NAMALWA (cell line): Measurements from ENCODE around the gene ADK.
"Not testable (repeated sequence)": the region's sequence is repeated elsewhere in the genome, so short reads cannot be mapped to it uniquely, and the experiment has no call there.

ENCODE experiments used
- DNase-seq: peaks from one replicate; pipeline ENCODE4 v3.0.0-alpha.2; 2015; ENCODE audit warnings: low spot score

Gene ADK

DNA sequence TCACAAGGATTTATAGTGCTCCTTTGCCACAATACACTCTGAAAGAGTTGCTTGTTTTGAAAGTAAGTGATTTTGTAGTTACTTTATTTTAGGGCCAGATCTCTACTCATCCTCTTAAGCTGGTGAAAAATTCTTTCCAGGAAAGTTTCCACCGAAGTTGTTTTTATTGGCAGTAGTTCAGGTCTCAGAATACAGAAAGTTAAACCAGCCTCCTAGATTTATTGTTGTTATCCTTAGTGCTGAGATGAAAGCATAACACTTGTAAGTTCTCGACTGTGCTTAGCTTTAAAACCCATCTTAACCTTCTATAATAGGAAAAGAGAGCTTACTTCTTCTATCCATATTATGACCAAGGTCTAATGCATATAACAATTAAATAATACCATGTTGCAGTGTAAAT lies 5.9 kb upstream of the ADK start:
- no peak for DNase-seq

DNA sequence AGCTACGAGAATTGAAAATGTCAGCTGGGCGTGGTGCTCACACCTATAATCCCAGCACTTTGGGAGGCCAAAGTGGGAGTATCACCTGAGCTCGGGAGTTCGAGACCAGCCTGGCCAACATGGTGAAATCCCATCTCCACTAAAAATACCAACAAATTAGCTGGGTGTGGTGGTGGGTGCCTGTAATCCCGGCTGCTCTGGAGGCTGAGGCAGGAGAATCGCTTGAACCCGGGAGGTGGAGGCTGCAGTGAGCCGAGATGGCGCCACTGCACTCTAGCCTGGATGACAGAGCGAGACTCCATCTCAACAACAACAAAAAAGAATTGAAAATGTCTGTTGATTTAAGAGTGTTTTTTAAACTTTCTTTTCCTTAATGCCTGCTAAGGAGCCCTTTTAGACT lies 4.0 kb upstream of the ADK start:
- not testable (repeated sequence) for DNase-seq

DNA sequence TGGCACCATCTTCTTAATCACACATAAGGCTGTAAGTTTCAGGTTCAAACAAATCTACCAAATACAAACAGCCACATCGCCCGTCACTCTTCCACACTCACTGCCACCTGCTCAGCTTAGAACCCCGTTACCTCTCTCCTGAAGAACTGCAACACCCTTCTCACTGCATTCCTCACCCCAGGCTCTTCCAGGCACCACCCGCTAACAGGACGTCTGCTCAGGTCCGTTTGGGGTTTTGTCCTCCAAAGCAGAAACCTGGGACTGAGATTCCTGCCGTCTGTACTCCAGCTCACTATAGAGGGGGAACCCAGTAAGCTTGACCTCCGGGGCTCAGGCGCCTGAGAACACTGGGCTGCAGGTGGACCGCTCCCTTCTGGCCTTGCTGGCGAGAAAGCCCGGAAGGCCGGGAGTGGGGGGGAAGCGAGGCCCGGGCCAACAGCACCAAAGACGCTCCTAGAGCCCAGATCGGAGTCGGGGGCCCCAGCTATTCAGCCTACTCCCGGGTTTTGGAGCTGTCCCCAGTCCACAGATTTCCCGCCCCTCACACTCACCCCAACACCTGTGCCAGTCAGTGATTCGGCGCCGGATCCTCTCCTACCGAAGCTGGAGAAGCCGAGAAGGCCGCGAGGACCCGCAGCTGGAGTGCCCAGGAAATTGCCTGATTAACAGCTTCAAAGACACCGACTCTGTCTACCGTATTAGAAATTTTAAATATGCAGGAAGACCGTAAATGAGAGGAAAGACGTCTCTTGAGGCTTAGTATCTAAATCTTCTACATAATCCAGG lies 624 bp upstream of the ADK start, which contains the start of gene AP3M1:
TSS of gene AP3M1 (minus strand) at position 625 of the 786 bp plus-strand sequence. CDS start 12,449 bp downstream, outside the sequence.
- DNase-seq = no peak

DNA sequence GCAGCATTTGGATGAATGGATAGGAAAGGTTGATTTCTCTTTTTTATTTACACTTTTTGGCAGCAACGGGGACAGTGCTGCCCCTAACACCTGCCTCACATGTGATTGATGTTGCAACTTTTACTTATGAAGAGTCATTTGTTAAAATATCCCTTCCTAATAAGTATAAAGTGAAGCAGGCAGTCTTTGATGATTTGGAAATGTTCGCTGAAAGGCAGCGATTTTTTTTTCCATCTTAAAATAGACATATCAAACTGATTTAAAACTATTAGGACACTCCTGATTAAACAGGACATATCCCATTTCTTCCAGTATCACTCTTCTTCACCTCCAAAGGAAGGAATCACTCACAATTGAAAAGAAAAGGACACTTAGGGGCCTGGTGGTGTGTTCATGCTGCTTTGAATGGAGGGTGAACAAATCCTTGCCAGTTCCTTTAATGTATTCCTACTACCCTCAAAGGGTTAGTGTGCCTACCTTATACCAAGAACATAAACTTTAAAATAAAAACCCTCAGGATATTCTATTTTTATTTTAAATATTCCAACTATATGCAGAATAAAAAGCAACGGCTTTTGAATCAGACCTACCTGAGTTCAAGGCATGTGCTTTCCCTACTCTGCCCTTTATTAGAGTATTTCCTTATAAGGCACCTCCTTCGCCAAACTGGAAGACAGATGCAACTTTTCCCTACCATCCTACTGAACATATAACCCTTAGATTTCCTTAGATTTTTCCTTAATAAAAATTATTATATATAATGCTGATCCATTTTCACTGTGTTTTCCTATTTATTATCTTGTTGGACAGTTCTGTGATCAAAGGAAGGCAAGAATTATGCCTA lies 1.1 kb downstream of the ADK start:
- DNase-seq = peak; percentile 7

DNA sequence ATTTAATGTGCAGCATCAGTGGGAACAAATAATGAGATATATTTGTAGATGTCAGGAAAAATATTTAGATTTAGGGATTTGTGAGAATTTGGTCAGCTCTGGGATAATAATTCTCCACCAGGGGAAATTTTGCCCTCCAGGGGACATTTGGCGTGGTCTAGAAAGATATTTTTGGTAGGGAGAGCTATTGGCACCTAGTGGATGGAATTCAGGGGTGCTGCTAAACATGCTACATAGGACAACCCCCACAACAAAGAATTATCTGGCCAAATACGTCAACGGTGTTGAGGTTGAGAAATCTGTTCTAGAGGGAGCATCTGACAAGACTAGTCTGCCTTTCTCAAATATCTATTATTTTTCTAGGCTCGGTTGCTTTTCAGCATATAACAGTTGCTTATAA lies 2.1 kb downstream of the ADK start:
- peak; percentile 7 for DNase-seq

DNA sequence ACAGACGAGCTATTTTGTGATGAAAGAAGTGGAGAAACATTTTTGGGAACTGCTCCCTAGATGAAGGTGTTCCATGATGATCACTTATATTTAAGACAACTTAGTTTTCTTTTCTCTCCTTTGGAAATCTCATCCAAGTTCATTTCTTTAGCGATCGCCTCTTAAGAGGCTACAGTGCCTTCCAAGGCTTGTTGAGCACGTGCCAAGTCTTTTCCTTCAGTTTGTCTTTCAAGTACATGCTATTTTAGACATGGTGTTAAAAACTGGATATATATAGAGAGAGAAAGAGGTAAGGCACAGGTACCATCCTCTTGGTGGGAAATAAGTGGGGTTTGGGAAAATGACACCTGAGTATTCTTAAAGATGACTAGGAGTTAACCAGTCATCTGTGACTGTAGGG lies 2.7 kb downstream of the ADK start:
- DNase-seq = no peak

DNA sequence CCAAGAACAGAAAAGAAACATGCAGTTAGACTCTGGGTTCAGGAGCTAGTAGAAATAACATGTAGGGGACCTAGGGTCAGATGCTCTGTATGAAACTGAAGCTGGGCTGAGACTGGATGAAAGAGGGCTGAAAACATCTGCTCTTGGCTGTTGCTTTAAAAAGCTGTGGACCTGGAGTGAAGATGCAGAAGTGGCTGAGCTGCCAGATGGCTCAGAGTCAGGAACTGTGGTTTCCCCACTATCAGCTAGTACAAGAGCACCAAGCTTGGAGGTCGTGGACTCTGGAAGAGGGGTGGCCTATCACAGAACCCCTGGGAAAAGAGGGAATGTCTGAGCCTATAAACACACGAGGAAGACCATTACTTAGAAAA lies 5.9 kb downstream of the ADK start:
- DNase-seq = no peak

DNA sequence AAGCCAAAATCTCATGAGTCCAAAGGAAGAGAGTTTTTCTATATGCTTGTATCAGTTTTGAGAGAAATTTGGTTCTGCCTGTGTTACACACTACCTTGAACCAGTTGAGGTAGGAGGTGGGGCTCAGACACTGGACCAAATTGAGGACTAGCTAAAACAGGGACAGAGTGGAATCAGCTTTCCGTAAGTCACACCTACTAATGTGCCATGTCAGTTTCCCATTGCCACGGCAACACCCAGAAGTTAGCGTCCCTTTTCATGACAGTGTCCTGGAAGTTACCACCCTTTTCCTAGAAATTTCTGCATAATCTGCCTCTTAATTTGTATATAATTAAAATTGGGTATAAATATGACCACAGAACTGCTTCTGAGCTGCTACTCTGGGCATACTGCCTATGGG lies 9.0 kb downstream of the ADK start:
- DNase-seq = no peak

DNA sequence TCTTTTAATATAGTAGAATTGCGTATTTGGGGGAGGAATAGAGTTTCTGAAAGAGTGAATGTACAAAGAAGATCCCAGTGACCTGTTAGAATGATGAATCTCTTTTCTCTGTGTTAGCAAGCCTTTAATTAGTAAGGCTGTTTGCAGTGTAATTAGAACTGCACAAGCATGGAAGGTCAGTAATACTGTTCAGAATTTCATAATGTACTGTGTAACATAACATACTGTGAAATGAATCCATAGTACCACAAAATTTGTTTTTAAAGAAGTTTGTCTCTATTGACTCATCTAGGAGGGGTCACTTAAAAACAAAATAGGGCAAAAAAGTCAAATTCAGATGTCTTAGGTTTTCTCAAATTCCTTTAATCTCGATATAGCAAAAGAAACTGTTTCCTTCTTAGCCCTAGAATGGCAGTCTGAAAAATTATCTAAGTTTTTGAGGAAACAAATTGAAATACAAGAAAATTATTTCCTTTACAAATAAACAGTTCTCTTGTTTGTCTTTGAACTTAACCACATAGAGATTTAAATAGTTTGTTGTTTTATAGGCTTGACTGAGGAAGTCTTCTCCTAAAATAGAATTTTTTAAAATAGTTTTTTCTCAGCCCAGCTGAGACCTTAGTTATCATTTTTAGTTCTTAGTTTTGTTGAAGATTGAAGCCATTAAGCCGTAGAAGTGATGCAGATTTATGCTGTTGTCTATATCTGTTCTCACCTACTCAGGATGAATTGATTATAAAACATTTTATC lies 12.5 kb downstream of the ADK start:
- no peak for DNase-seq

DNA sequence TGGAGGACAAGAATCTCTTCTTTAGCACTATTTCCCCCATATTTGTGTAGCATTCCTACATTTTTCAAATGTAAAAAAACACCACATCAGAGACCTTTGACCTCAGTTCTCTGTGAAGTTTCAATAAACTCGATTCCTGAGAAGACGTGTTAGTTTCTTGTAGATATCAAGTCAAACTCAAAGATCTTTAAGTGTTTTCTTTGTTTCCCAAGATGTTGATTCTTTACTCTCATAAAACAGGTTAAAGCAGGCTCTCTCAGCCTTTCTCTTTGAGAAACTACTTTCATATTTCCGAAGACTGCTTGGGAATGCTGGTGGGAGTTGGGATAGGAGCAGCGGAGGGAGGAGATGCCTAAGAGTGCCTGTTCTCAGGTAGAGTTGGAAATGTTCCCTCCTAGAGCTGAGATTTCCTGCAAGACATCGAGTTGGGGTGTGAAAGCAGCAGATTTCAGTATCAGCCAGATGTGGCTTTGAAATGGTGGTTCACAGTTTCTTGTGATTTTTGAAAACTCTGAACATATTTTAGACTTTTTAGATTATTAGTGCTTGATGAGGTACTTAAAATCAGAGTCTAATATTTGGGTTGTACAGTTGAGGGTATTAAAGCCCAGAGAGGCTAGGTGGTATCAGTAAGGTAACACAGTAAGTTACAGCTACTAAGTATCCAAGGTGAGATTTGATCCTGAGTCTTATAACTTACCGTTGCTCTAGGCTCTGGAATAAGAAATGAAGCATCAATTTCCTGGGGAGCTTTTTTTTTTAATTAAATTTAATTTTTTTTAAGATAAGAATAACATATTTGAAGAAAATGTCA lies 13.9 kb downstream of the ADK start:
- no peak for DNase-seq

DNA sequence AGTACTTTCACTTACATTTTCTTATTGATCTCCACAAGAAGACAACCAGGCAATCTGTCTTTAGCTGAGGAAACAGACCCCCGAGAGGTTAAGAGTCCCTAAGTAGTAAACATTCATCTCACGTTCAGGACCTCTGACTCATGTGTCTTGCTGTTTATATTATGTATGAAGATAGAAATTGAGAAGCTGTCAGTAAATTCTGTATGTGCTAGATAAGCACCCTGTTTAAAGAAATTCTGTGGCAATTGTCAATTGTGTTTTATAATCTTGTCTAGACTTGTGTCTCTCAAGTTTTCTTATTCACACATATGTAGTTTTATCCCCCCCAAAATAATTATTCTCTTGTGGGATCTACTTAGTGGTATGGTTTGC lies 14.5 kb downstream of the ADK start:
- DNase-seq = no peak

DNA sequence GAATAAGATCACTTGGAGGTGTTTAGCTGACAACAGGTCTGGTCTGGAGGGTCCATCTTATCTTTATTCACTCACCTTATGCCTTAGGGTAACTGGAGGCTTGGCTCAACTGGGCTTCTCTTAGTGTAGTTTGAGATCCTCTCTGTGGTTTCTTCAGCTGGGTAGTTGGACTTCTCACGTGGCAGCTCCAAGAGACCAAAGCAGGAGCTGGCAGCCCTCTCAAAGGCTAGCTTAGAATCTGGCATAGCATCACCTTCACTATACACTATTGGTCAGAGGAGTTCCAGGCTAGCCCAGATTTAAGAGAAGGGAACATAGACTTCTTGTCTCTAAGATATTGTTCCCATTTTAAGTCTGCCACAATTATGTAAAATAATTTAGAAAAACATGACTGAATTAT lies 16.4 kb downstream of the ADK start:
- no peak for DNase-seq

DNA sequence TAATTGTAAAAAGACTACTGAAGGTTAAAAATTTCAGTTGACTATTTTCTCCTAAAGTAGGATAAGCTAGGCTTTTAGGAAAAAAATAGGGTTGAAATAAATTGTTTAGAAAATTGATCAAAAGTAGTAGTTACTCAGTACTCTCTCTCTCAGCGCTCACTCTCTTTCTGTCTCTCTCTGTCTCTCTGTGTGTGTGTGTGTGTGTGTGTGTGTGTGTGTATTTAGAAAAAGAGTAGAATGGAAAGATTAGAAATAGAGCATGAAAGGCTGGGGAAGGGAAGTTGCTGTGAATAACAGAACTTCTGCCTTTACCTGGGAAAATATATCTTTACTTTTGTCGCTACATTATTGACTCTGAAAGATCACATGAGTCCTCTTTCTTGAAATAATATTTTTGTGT lies 20.6 kb downstream of the ADK start:
- DNase-seq = no peak

DNA sequence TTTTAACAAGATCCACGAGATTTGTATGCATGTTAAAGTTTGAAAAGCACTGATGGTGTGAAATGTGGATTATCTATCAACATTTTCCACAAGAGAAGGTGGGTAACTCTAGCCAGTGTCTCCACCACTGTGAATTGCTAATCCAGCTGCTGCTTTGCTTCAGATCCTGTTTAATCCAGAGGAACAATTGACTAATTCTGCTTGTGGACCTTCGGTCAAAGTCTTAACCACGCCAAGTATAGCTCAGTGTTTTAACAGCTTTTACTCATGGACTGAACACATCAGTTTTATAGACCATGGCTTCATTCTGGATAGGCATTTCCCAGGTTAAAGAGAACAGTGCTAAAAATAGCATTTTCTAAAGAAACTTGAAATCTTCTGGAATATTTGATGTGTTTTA lies 23.5 kb downstream of the ADK start:
- no peak for DNase-seq

DNA sequence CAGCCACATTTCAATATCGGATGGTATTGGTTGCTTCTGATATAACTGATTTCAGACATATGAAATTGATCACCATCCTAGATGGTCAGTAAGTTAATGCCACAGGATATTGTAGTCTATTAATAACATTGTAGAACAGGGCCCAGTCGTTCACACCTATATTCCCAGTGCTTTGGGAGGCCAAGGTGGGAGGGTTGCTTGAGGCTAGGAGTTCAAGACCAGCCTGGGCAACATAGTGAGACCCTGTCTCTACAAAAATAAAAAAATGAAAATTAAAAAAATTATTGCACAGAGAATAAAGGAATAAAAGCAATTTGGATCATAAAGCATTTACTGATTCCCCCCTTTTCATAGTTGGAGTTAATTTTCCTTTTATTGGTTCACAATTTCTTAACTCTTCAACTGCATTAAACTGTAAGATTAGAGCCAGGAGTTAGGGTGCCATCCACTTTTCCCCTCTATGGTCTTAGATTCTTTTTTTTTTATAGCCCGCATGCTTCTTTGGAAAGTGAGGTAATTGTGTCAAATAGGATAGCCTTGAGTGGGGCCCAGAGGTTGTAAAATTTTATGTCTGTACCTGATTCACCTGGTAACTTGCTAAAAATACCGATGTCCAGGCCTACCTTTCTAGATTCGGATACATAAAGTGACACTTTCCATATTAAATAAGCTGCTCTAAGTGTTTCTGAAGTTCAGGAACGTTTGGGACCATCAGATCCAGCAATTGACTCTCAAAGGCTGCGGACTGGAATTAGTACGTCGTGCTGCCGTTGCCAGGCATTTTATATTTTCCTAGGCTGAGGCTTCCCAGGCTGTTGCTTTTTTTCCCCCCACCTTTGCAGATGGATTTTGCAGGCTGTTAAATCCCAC lies 24.7 kb downstream of the ADK start:
- DNase-seq = no peak

DNA sequence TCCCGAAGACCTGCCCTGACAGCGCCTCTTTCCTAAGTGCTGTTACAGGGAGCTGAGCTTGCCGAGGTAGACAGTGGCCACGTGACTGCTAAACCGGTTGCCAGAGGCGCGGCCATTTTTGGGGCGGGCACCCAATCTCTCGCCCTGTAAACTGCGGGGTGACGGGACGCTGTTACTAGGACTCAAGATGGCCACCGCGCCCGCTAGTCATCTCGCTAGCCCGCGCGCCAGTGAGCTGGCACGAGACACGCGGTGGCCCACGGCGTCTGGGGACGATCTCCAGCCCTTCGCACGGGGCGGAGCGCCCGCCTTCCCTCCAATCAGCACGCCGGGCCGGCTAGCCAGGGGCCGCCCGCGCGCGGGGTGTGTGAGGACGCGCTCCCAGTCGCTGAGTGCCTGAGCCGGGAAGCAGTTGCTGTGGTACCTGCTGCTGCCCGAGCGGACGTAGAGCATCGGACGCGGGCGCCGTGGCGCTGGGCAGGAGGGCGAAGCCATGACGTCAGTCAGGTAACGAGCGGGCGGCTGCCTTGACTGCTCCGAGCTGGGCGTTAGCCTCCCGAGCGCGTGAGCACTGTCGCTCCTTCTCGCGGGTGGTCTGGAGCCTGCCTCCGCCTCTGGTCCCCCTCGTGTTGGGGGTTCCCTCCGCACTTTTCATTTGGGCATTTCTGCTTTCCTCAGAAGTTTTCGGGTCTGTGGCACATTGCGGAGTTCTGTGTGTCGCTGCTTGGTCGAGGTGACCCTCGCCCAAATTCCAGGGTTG lies 25.5 kb downstream of the ADK start:
- peak; percentile 91 for DNase-seq

DNA sequence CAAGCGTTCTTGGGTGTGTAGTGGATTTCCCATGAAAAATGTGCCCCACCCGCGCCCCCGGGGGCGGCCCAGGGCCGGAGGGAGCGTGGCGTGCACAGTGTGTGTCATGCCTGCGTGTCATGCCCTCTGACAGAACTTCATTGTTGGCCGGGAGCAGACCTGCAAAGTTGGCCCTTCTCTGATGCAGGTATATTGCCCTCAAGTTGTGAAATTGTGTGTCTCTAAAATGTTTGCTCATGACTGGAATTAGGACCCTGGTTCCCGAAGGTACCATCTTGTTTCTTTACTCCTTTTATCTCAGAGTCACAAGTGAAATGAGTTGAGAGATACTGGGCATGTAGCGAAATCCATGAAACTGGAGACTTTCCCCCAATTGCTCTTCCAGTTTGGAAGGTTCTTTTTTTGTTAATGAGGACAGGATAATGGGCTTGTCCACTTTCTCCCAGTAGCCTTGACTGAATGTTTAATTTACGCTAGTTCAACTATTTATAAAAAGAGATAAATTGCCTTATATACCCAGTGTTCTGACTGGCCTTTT lies 26.2 kb downstream of the ADK start:
- peak; percentile 30 for DNase-seq

DNA sequence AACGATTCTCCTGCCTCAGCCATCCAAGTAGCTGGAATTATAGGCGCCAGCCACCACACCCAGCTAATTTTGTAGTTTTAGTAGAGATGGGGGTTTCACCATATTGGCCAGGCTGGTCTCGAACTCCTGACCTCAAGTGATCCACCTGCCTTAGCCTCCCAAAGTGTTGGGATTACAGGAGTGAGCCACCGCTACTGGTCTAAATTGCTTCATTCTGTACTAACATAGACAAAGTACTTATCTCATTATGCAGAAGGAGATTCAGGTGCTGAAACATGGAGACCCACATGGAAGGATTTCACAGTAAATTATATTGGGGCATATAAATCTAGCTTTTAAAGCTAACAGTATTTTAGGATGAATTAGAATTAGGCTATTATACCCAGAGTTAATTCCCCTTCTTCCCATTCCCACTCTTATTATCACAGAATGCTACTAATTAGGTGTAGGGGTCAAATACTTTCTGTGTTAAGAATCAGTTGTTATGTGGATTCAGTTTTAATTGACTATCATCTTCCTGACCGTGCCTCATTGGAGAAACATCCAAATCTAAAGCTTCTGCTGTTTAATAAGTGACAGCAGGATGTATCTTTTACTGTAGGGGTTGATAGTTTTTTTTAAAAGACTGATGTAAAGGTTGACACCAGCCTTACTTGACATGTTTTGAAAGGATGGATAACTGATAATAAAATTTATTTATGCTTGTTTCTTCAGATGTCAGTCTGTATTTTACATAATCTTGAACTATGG lies 27.2 kb downstream of the ADK start:
- DNase-seq = no peak

DNA sequence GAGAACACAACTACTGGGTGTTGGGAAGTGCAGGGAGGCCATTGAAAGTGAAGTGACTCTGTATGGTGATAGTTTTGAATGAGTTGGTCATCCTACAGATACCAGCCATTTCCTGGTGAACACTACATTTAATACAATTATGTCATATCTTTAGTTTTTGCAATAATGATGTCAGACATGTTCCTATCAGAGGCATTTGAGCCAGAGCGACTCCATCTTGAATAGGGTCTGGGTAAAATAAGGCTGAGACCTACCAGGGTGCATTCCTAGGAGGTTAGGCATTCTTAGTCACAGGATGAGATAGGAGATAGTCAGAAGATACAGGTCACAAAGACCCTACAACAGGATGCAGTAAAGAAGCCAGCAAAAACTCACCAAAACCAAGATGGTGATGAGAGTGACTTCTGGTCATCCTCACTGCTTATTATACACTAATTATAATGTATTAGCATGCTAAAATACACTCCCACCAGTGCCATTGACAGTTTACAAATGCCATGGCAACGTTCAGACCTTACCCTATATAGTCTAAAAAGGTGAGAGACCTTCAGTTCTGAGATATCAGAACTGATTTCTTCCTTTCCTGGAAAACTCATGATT lies 28.2 kb downstream of the ADK start:
- DNase-seq = no peak
